Prostate gland (tissue), 2 donors: ENCODE data around the gene GRID2. TPM values are rescaled to one million over a fixed set of nuclear protein-coding genes. Genes with fewer than 3 reads are reported as not detected.

Source experiments
- DNase-seq: peaks from one replicate; pipeline ENCODE4 v3.0.0-alpha.2; 2019; ENCODE audit warnings: low spot score
- H3K27ac ChIP-seq, 2 donors: fragments of 200-600 bp; sonication (generic); 2 replicates each; pipeline ENCODE4 v1.5.1; 2017 to 2019
- H3K27me3 ChIP-seq: fragments of 200-600 bp; sonication (generic); replicated peaks from 2 replicates; pipeline ENCODE4 v1.5.1; 2019; ENCODE audit not compliant: insufficient read depth
- H3K36me3 ChIP-seq, 2 donors: fragments of 200-600 bp; sonication (generic); 1 replicate in 1 of 2; 2 replicates in 1 of 2; pipeline versions ENCODE4 v1.5.1 to v1.8.1; 2017 to 2019
- H3K4me1 ChIP-seq: fragments of 200-600 bp; sonication (generic); replicated peaks from 2 replicates; pipeline ENCODE4 v1.5.1; 2019
- H3K4me3 ChIP-seq, 2 donors: fragments of 200-600 bp; sonication (generic); 2 replicates each; pipeline ENCODE4 v1.5.1; 2017 to 2019
- H3K9me3 ChIP-seq: fragments of 200-600 bp; sonication (generic); 2 replicates; pipeline ENCODE4 v1.5.1; 2017
- CTCF ChIP-seq, 4 experiments: fragments of 200-600 bp in 2 of 4; fragments of 450-650 bp in 2 of 4; sonication (generic) in 2 of 4; IDR thresholded peaks; 1 replicate in 3 of 4; 2 replicates in 1 of 4; pipeline ENCODE4 v1.5.1; 2016 to 2019; ENCODE audit warnings: antibody characterized with exemption in 4 of 4, mild to moderate bottlenecking in 2 of 4, moderate library complexity in 2 of 4
- POLR2A ChIP-seq: fragments of 450-650 bp; IDR thresholded peaks from one replicate; pipeline ENCODE4 v1.6.1; 2016; ENCODE audit warnings: antibody characterized with exemption, mild to moderate bottlenecking
- POLR2AphosphoS5 ChIP-seq: sonication (generic); formaldehyde crosslinking; IDR thresholded peaks from one replicate; pipeline ENCODE4 v1.6.1; 2017; ENCODE audit warnings: antibody characterized with exemption
- WGBS: methylation state at CpG from one replicate; pipeline ENCODE4 v1.1.5; 2018; 5-methylcytosine and 5-hydroxymethylcytosine counted together
- intact Hi-C: fragments of 100-400 bp; cut with DNase I; formaldehyde crosslinking; loops from one replicate; pipeline ENCODE4 v1.14.2; 2022
- total RNA-seq, 2 donors: library from RNA; depleted of rRNA; stranded (reverse); fragments of >200 nt; gene quantifications; one replicate each; pipeline ENCODE4 v1.1.0, GENCODE V29; 2016

Gene GRID2
- total RNA-seq, 2 donors from 2014 or later = 0.09 to 11.0 TPM

DNA sequence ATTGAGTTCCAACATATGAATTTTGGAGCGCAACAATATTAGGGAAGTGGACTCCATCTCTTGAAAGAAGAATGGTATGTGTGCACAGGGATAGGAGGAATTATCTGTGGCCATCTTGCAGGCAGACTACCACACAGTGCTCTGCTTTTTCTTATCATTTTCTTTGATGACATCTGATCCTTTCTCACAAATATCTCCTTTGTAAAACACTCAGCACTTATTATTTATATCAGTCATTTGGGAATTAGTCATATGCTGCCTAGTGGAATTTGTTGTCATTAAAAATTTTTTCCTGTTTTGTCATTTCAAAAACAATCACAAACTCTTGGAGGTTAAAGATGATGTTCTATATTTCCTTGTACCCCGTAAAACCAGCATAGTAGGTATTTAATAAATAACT lies 1080.5 kb downstream of the GRID2 start:
- Histone ChIP-seq H3K4me1 (no peaks in the 10 kb centered on the region), H3K27me3 (no peaks in the 10 kb centered on the region), H3K4me3 (no peak overlapping the region), H3K27ac (no peak overlapping the region), H3K9me3 (no peaks in the 10 kb centered on the region), H3K36me3 (no peaks in the 10 kb centered on the region)
- WGBS = 84% methylated on average over 2 of the region's 2 CpGs
- intact Hi-C loops = no loop called here
- DNase-seq = no peak
- TF ChIP-seq POLR2A (no peak), POLR2AphosphoS5 (no peak), CTCF (IDR thresholded peaks at IDR 0.05) (no peak)

GRCh38 chr4:93384887-93385286 lies 1081.1 kb downstream of the GRID2 start:
- no peak overlapping the region for H3K27ac ChIP-seq
- H3K36me3 ChIP-seq = no peaks in the 10 kb centered on the region
- H3K4me3 ChIP-seq = no peak overlapping the region
- no peaks in the 10 kb centered on the region for H3K4me1 ChIP-seq
- 30% methylated on average over 2 of the region's 2 CpGs for WGBS
- DNase-seq = no peak
- intact Hi-C loops = no loop called here
- H3K27me3 ChIP-seq = no peaks in the 10 kb centered on the region
- no peaks in the 10 kb centered on the region for H3K9me3 ChIP-seq
- TF ChIP-seq CTCF (IDR thresholded peaks at IDR 0.05) = no peak
- no peak for TF ChIP-seq POLR2A
- no peak for TF ChIP-seq POLR2AphosphoS5

GRCh38 chr4:93394545-93395081 lies 1090.8 kb downstream of the GRID2 start:
- no peaks in the 10 kb centered on the region for H3K27me3 ChIP-seq
- DNase-seq = no peak
- 67% methylated on average over 2 of the region's 2 CpGs for WGBS
- no peak overlapping the region for H3K27ac ChIP-seq
- no peak overlapping the region for H3K4me3 ChIP-seq
- intact Hi-C loops = no loop called here
- no peak for TF ChIP-seq POLR2AphosphoS5
- H3K4me1 ChIP-seq = no peaks in the 10 kb centered on the region
- no peaks in the 10 kb centered on the region for H3K36me3 ChIP-seq
- no peaks in the 10 kb centered on the region for H3K9me3 ChIP-seq

GRCh38 chr4:93396272-93396671 lies 1092.5 kb downstream of the GRID2 start:
- intact Hi-C loops = no loop called here
- WGBS = 94% methylated on average over 1 of the region's 1 CpG

GRCh38 chr4:93403571-93403970 lies 1099.8 kb downstream of the GRID2 start:
- Histone ChIP-seq H3K4me3 (no peak overlapping the region), H3K9me3 (no peaks in the 10 kb centered on the region), H3K4me1 (no peaks in the 10 kb centered on the region), H3K36me3 (no peaks in the 10 kb centered on the region), H3K27ac (no peak overlapping the region), H3K27me3 (no peaks in the 10 kb centered on the region)
- no peak for TF ChIP-seq POLR2A
- WGBS = 100% methylated on average over 1 of the region's 1 CpG
- DNase-seq = no peak
- intact Hi-C loops = no loop called here

More at GRCh38 chr4:93396272-93396671, 1092.5 kb downstream of the GRID2 start:
- H3K27me3 ChIP-seq = no peaks in the 10 kb centered on the region
- H3K27ac ChIP-seq = no peak overlapping the region
- no peak for TF ChIP-seq POLR2A
- TF ChIP-seq CTCF (IDR thresholded peaks at IDR 0.05) = no peak
- TF ChIP-seq POLR2AphosphoS5 = no peak
- no peak for DNase-seq
- no peak overlapping the region for H3K4me3 ChIP-seq
- no peaks in the 10 kb centered on the region for H3K9me3 ChIP-seq
- no peaks in the 10 kb centered on the region for H3K4me1 ChIP-seq
- H3K36me3 ChIP-seq = no peaks in the 10 kb centered on the region

GRCh38 chr4:93407493-93408275 lies 1103.9 kb downstream of the GRID2 start:
- no peaks in the 10 kb centered on the region for H3K27me3 ChIP-seq
- WGBS = 62% methylated on average over 8 of the region's 8 CpGs
- DNase-seq = no peak
- intact Hi-C loops = no loop called here
- no peak overlapping the region for H3K27ac ChIP-seq
- H3K4me3 ChIP-seq = no peak overlapping the region
- H3K9me3 ChIP-seq = no peaks in the 10 kb centered on the region
- no peak for TF ChIP-seq POLR2AphosphoS5
- no peak for TF ChIP-seq CTCF (IDR thresholded peaks at IDR 0.05)
- no peak for TF ChIP-seq POLR2A
- H3K36me3 ChIP-seq = no peaks in the 10 kb centered on the region
- no peaks in the 10 kb centered on the region for H3K4me1 ChIP-seq
